ENCODE measurements around the gene ADCY9.
A peak's percentile ranks its signal among the peaks of the same experiment; 100 is the strongest.
"Not testable (repeated sequence)": the region's sequence is repeated elsewhere in the genome, so short reads cannot be mapped to it uniquely, and the experiment has no call there.

The ADCY9 gene

GRCh38 chr16:3965781-3966582, 150.3 kb downstream of the ADCY9 start:
- no peak for DNase-seq

- DNase-seq = no peak
Measured at GRCh38 chr16:3965306-3965705, 150.9 kb downstream of the ADCY9 start.

- no peak for DNase-seq
Measured at GRCh38 chr16:3964686-3965290, 151.5 kb downstream of the ADCY9 start.

- DNase-seq = no peak
Measured at GRCh38 chr16:3963886-3964685, 152.2 kb downstream of the ADCY9 start.

GRCh38 chr16:3963203-3963602, 153.0 kb downstream of the ADCY9 start:
- DNase-seq = no peak

- DNase-seq = no peak
Measured at GRCh38 chr16:3961449-3961849, 154.8 kb downstream of the ADCY9 start.

- DNase-seq = not testable (repeated sequence)
Measured at GRCh38 chr16:3959926-3960590, 156.2 kb downstream of the ADCY9 start.

- DNase-seq = no peak
Measured at GRCh38 chr16:3959148-3959547, 157.1 kb downstream of the ADCY9 start.

GRCh38 chr16:3957344-3957980, 158.8 kb downstream of the ADCY9 start:
- DNase-seq = no peak

- peak; percentile 79 for DNase-seq
Measured at GRCh38 chr16:3954411-3954921, 161.8 kb downstream of the ADCY9 start.

- DNase-seq = no peak
Measured at GRCh38 chr16:3953728-3954410, 162.4 kb downstream of the ADCY9 start.

GRCh38 chr16:3952737-3953131, 163.5 kb downstream of the ADCY9 start:
- peak; percentile 91 for DNase-seq

- peak; percentile 73 for DNase-seq
Measured at GRCh38 chr16:3951861-3952736, 164.1 kb downstream of the ADCY9 start.

GRCh38 chr16:3951380-3951779, 164.9 kb downstream of the ADCY9 start:
- DNase-seq = not testable (repeated sequence)

- peak; percentile 94 for DNase-seq
Measured at GRCh38 chr16:3950343-3951193, 165.7 kb downstream of the ADCY9 start.

GRCh38 chr16:3949946-3950342, 166.3 kb downstream of the ADCY9 start:
- DNase-seq = no peak

- DNase-seq = peak; percentile 86
Measured at GRCh38 chr16:3949287-3949686, 167.0 kb downstream of the ADCY9 start.

- no peak for DNase-seq
Measured at GRCh38 chr16:3948378-3948995, 167.8 kb downstream of the ADCY9 start.

GRCh38 chr16:3946604-3947180, 169.6 kb downstream of the ADCY9 start:
- no peak for DNase-seq
